Measurements from ENCODE around the gene GDI1.

DNA sequence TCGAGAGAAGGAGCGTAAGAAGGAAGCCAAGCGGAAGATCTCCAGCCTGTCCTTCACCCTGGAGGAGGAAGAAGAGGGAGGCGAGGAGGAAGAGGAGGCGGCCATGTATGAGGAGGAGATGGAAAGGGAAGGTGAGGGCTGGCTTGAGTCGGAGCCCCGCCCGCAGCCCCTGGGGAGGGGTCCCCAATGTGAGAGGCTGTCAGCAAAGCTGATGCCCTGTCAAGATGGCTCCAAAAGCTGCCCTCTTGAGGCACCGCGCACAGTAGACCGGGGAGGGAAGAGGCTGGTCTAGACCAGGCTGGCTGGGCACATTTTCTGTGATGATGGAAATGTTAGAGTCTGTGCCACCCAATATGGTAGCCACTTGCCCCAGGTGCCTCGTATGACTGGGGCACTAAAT lies 9.5 kb downstream of the GDI1 start:
- TF ChIP-seq SUZ12 (IDR thresholded peaks at IDR 0.05; ENCODE audit: extremely low read depth, insufficient read depth, insufficient read length) = no peak
- TF ChIP-seq YY1 (IDR thresholded peaks at IDR 0.05; ENCODE audit: insufficient read depth, insufficient read length) = no peak
- TF ChIP-seq ZNF274 (IDR thresholded peaks at IDR 0.05; ENCODE audit: low read depth, low read length) = no peak
